ENCODE results near the gene B2M. TPM values are rescaled to one million over a fixed set of nuclear protein-coding genes. Genes with fewer than 3 reads are reported as not detected.

The B2M gene
- total RNA-seq, 4 donors from 2014 or later = 2,244 to 13,999 (median 5,894) TPM

DNA sequence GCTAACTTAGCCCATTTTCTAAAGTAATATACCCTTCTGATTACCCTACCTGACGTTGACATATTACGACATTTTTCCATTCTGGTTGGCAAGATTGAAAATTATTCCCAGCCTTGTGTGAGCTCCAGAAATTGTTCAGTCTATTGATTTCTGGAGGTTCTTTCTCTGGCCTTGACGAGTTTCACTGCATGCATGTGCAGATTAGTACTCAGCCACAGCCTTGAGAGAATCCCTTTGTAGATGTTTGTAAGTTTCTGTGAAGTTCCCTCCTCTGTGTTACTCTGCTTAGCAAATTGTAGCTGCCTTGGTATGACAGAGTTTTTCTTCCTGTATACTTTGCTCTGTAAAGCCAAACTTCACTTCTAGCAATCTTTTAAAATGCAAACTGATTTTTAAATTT is 52.5 kb downstream of the B2M start:
- Histone ChIP-seq H3K9me3 (no peaks in the 10 kb centered on the region), H3K27me3 (no peaks in the 10 kb centered on the region), H3K36me3 (no peaks in the 10 kb centered on the region), H3K27ac (no peak overlapping the region), H3K4me3 (no peak overlapping the region), H3K4me1 (no peaks in the 10 kb centered on the region)
- DNase-seq = no peak
- TF ChIP-seq, protein P1, sequence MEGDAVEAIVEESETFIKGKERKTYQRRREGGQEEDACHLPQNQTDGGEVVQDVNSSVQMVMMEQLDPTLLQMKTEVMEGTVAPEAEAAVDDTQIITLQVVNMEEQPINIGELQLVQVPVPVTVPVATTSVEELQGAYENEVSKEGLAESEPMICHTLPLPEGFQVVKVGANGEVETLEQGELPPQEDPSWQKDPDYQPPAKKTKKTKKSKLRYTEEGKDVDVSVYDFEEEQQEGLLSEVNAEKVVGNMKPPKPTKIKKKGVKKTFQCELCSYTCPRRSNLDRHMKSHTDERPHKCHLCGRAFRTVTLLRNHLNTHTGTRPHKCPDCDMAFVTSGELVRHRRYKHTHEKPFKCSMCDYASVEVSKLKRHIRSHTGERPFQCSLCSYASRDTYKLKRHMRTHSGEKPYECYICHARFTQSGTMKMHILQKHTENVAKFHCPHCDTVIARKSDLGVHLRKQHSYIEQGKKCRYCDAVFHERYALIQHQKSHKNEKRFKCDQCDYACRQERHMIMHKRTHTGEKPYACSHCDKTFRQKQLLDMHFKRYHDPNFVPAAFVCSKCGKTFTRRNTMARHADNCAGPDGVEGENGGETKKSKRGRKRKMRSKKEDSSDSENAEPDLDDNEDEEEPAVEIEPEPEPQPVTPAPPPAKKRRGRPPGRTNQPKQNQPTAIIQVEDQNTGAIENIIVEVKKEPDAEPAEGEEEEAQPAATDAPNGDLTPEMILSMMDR (IDR thresholded peaks at IDR 0.05) = no peak
- TF ChIP-seq POLR2A (IDR thresholded peaks at IDR 0.05) = no peak

- Histone ChIP-seq H3K4me3 (no peak overlapping the region), H3K27ac (no peak overlapping the region), H3K36me3 (no peaks in the 10 kb centered on the region), H3K9me3 (no peaks in the 10 kb centered on the region), H3K4me1 (no peaks in the 10 kb centered on the region), H3K27me3 (no peaks in the 10 kb centered on the region)
- DNase-seq = no peak
- no peak for TF ChIP-seq POLR2A (IDR thresholded peaks at IDR 0.05)
- TF ChIP-seq, protein P1 (IDR thresholded peaks at IDR 0.05) = no peak
Measured at GRCh38 chr15:44765036-44765435, 53.7 kb downstream of the B2M start.

Small RNA genes lying within 50 kb of the gene (small RNA-seq; reads per million reads assigned to genes)
- gene RF00019 = 0 reads per million in 2 donors

Other genes starting within 250 kb of the B2M start
- gene EIF3J, start 174.4 kb upstream of the B2M start, total RNA-seq = 10 to 100 TPM; 28.0 to 88.3 (median 48.3) TPM
- 100 to 1,000 TPM; 125 to 215 (median 167) TPM for gene SPG11, start 47.9 kb upstream of the B2M start, total RNA-seq
- 10 to 100 TPM in 2 of 4 donors, 1 to 10 TPM in 2; 4.0 to 35.5 (median 9.5) TPM for gene PATL2, start 194 bp upstream of the B2M start, total RNA-seq
- gene TRIM69, start 25.0 kb downstream of the B2M start, total RNA-seq = 10 to 100 TPM in 2 of 4 donors, 1 to 10 TPM in 2; 6.7 to 11.7 (median 8.9) TPM
- gene TERB2, start 245.2 kb downstream of the B2M start, total RNA-seq = not detected

All from Peyer's patch (tissue), 4 donors.